Dermis microvascular lymphatic vessel endothelial cell (primary cell): ENCODE data around the gene COX7A1. TPM values are rescaled to one million over a fixed set of nuclear protein-coding genes. Genes with fewer than 3 reads are reported as not detected.

Source experiments
- DNase-seq, 2 donors: peaks; one replicate each; pipeline versions ENCODE4 v3.0.0 to v3.0.0-alpha.2; 2010; ENCODE audit warnings: low read depth in 2 of 2
- total RNA-seq: library from RNA; depleted of rRNA; stranded (reverse); fragments of >200 nt; gene quantifications from 2 replicates; pipeline ENCODE4 v1.2.1, GENCODE V29; 2014

Gene COX7A1
- total RNA-seq, 1 donor from 2014 or later, result 77.4 TPM

DNA sequence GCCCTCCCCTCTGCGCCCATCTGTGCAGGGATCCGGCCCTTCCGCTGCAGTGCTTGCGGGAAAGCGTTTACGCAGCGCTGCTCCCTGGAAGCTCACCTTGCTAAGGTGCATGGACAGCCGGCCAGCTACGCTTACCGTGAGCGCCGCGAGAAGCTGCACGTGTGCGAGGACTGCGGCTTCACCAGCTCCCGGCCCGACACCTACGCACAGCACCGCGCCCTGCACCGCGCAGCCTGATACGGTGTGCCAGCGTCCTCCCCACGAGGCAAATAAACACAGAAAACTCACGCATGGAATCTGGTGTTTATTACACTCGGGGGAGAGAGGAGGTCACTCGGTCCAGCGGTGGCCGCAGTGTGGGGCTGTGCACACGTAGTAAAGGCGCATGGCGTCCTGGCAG, 38.8 kb downstream of the COX7A1 start:
- DNase-seq, result no peak

DNA sequence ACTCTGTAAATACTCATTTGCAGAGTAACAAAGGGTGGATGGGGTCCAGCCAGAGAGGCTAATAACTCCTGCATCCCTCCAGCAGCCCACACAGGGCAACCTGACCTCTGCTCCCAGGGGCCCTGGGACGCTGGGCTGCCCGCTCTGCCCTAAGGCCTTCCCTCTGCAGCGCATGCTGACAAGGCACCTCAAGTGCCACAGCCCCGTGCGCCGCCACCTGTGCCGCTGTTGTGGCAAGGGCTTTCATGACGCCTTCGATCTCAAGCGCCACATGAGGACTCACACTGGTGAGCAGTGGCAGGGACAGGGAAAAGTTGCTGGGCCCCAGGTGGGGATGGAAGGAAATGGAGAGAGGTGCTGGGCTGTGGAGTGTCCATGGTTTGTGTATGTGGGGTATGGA, 39.6 kb downstream of the COX7A1 start:
- DNase-seq, result no peak

DNA sequence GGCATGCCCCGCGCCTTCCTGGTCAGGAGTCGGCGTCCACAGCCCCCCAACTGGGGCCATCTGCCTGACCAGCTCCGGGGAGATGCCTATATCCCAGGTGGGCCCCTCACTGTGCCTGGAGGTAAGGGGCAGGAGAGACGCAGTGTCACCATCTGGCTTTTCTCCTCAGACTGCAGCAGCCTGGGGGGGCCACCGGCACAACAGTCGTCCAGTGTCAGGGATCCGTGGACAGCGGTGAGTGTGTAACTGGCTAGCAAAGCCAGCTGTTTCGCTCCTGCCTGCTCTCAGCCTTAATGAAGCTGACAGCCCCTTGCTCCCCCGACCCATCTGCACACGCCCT, 41.1 kb downstream of the COX7A1 start:
- no peak for DNase-seq

DNA sequence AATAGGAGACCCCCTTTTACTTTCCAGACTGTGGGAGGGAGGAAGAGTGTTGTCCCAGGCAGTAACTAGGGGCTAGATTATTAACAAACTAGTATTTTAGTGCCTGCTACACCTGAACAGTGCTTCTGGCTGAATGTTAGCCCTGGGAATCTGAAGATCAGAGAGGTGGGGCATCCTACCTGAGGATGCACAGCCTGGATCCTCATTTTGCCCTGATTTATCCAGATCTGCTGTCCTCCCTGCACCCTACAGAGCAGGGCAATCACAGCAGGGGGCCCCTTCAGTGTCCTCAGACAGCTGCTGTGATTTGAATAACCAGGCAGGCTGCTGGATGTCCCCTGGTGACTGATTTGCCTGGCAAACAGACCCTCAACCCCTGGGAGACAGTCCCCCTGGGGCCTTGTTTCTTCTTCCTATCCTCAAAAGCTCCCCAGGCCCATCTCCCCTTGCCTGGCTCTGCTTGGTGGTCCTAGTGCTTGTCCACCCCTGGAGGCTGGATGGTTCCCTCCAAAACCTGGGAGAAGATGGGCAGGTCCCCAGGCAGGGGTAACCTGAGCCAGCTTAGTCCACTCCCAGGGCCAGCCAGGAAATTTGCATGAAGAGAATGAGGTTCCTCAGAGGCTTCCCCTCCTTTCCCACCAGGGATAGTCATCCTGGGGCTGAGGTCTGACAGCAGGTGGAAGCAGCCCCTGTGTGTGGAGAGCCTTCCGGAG, 41.6 kb downstream of the COX7A1 start, which contains the start of gene OVOL3:
TSS of gene OVOL3 (plus strand) at position 657 of the 713 bp plus-strand sequence. CDS start 60 bp downstream, outside the sequence.
- no peak for DNase-seq

DNA sequence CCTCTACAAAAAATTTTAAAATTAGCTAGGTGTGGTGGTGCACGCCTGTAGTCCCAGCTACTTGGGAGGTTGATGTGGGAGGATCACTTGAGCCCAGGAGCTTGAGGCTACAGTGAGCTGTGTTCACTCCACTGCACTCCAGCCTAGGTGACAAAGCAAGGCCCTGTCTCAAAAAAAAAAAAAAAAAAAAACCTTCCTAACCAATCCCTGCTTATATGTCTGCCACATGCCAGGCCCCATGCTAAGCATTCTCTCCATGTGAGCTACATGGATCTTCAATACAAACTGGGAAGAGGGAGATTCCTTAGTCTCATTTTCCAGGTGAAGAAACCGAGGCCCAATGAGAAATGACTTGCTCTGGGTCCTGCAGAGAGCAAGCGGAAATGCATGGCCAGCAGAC, 43.6 kb downstream of the COX7A1 start:
- DNase-seq, result no peak

DNA sequence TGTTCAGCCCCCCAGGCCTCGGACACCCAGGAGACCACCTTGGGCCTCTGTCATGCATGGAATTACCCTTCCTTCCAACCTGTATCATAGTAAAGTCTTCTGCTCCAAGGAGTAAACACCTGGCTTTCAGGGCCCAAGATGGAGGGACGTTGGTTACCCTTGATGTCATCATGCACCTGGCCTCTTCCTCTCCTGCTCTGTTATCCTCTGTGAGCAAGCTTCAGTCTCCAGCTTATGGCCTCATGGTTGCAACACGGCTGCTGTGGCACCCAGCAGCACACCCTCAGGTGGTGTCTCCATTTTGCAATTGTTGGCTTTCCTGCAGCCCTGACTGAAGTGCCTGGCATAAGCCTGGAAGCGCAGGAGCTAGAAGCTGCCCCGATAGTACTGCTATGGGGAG, 45.3 kb downstream of the COX7A1 start:
- no peak for DNase-seq

DNA sequence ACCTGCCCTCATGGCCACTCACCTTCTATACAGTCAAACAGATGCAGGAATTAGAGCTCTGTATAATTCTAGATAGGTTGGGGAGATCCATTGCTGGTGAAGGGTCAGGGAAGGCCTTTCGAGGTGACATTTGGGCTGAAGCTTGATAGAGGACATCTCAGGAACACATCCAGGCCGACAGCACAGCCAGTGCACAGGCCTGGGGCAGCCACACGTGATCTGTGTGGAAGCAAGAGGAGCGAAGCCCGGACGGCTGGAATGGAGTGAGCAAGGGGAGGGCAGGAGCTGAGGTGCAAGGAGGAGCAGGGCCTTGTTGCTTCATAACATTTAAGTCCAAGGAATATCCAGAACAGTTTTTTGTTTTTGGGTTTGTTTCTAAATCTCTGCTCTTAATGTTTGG, 45.8 kb downstream of the COX7A1 start:
- no peak for DNase-seq

DNA sequence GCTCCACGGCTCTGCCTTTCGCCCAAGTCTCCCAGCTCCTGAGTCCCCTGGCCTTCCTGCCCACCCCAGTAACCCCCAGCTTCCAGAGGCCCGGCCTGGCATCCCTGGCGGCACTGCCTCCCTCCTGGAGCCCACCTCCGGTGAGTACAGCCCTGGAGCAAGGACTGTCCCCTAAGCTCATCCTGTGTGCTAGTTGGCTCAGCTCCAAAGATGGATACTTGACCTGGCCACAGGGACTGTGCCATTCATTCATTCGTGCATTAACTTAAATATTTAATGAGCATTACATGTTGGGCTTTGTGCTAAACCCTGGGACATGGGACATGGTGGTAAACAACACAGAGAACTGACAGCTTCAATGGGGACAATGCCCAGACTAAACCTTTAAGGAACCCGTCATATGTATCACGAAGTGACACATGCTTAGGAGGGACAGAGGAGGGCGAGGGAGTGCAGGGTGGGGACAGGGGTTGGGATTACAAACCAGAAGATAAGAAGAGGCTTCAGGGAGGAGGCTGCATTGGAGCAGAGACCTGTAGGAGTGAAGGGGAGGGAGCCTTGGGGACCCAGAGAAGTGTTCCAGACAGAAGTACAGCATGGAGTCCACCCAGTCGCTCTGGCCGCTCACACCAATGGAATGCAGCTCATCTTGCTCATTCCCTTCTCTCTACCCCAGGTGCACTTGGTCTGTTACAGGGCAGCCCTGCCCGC, 48.2 kb downstream of the COX7A1 start:
- DNase-seq, result no peak

DNA sequence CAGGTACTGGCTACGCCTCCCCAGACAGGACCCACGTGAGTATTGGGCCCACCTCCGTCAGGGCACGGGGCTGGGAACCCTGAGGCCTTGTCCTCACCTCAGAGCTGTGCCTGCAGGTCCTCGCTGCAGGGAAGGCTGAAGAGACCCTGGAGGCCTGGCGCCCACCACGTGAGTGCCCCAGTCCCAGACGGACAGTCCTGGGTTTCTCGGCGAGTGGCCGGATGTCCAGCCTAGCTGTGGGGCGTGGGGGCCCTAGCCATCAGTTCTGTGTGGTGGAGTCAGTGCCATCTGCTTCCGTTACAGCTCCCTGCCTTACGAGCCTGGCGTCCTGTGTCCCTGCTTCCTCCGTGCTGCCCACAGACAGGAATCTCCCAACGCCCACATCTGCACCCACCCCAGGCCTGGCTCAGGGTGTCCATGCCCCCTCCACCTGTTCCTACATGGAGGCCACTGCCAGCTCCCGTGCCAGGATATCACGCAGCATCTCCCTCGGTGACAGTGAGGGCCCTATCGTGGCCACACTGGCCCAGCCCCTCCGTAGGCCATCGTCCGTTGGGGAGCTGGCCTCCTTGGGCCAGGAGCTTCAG, 49.1 kb downstream of the COX7A1 start:
- no peak for DNase-seq

DNA sequence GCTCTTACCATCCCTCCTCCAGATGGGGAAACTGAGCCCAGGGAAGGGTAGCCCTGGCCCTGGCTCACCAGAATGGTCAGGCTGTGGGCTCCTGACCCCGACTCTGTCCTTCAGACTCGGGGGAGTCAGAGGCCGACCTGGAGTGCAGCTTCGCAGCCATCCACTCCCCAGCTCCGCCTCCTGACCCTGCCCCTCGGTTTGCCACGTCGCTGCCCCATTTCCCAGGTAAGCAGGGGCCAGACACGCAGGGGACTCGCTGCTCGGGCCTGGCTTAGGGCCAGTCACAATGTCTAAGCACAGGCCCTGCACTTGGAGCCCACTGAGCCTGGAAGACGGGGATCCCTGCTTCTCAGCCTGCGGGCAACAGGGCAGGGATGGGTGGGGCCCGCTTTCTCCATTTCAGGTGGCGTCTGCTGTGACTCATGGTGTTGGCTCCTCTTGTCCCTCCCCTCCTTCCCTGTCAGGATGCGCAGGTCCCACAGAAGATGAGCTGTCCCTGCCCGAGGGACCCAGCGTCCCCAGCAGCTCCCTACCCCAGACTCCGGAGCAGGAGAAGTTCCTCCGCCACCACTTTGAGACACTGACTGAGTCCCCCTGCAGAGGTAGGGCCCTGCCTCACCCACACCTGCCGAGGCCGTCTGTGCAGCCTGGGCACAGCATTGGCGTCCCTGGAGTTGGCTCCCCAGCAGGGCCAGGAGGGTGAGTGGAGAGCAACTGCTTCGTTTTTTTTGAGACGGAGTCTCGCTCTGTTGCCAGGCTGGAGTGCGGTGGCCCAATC, 50.5 kb downstream of the COX7A1 start:
- no peak for DNase-seq

Other genes starting within 250 kb of the COX7A1 start
- 0.38 and 0.39 TPM in 2 replicates for gene HCST, start 249.9 kb downstream of the COX7A1 start, total RNA-seq
- gene TYROBP, start 244.2 kb downstream of the COX7A1 start, total RNA-seq, result not detected in 2 replicates
- 0.77 and 2.9 TPM in 2 replicates for gene LRFN3, start 216.1 kb downstream of the COX7A1 start, total RNA-seq
- 7.2 and 14.0 TPM in 2 replicates for gene SDHAF1, start 157.3 kb downstream of the COX7A1 start, total RNA-seq
- under 0.01 TPM in 1 of 2 replicates, not detected in the other for gene SYNE4, start 143.6 kb downstream of the COX7A1 start, total RNA-seq
- gene ALKBH6, start 138.2 kb downstream of the COX7A1 start, total RNA-seq, result 5.5 and 8.7 TPM in 2 replicates
- gene CLIP3, start 119.6 kb downstream of the COX7A1 start, total RNA-seq, result 1.3 and 6.1 TPM in 2 replicates
- 0.77 and 1.1 TPM in 2 replicates for gene THAP8, start 98.2 kb downstream of the COX7A1 start, total RNA-seq
- 1.8 and 2.7 TPM in 2 replicates for gene WDR62, start 97.5 kb downstream of the COX7A1 start, total RNA-seq
- not detected in 2 replicates for gene OVOL3, start 41.3 kb downstream of the COX7A1 start, total RNA-seq
- 108 and 117 TPM in 2 replicates for gene POLR2I, start 37.6 kb downstream of the COX7A1 start, total RNA-seq
- 163 and 164 TPM in 2 replicates for gene TBCB, start 37.0 kb downstream of the COX7A1 start, total RNA-seq
- 383 and 452 TPM in 2 replicates for gene CAPNS1, start 12.4 kb downstream of the COX7A1 start, total RNA-seq
- gene ZNF565, start 62.2 kb upstream of the COX7A1 start, total RNA-seq, result 2.2 and 3.3 TPM in 2 replicates
- gene ZNF146, start 62.7 kb upstream of the COX7A1 start, total RNA-seq, result 49.2 and 60.7 TPM in 2 replicates
- 2.8 and 3.4 TPM in 2 replicates for gene ZFP14, start 226.8 kb upstream of the COX7A1 start, total RNA-seq